Heart left ventricle (tissue), 13 donors: ENCODE measurements around the gene GRID2IP.

Source experiments
- CTCF ChIP-seq, 12 donors: fragments of 200-600 bp; sonication (generic) in 4 of 12; IDR thresholded peaks; one replicate each; pipeline versions ENCODE4 v1.5.0 to v1.8.0; 2018 to 2022; ENCODE audit warnings: antibody characterized with exemption in 12 of 12, mild to moderate bottlenecking in 5 of 12
- POLR2A ChIP-seq, 2 donors: fragments of 450-650 bp; IDR thresholded peaks; one replicate each; pipeline ENCODE4 v1.6.1; 2017; ENCODE audit warnings: antibody characterized with exemption in 2 of 2, mild to moderate bottlenecking in 2 of 2, moderate library complexity in 2 of 2
- donor health status: ischemic (EF 13 %, LVEDD 7.1; RV severe dilation, severe dysfunction).
- donor health status: DM: no; HTN: yes; CAD: no.
- donor health status: DM: no; HTN: no; CAD: no.
- donor health status: ischemic (EF 25% LVEDD 6.9; RV normal size, moderate dysfunction).
- donor health status: ischemic (EF 25% LVEDD 5.7; RV mildly dilated, moderate dysfunction).
- donor health status: ischemic (EF 35%, LVEDD 5.7; RV mildly dilated, moderate dysfunction).
- donor health status: nonischemic (EF 11% LVEDD 7.7; RV severe dilation, severe dysfunction).
- donor health status: DM: yes; HTN: yes; CAD: no.
- donor health status: PGD.
- donor health status: ischemic (EF 29% LVEDD 5.4; RV normal size, mild dysfunction).
- donor health status: nonischemic (EF 23%, LVEDD 6.1; RV moderate dilation, normal function).

GRCh38 chr7:6571160-6571779 is 20.0 kb upstream of the GRID2IP start:
- no peak for TF ChIP-seq CTCF (IDR thresholded peaks at IDR 0.05)
- no peak for TF ChIP-seq POLR2A (IDR thresholded peaks at IDR 0.05)
